Measurements from ENCODE around the gene MYO1B. TPM values are rescaled to one million over a fixed set of nuclear protein-coding genes. Genes with fewer than 3 reads are reported as not detected.

MYO1B gene
- total RNA-seq = 74.9 TPM

- intact Hi-C loops (cut with DNase I) = loop anchor here (5.0 kb wide), 1 partner anchor 257 kb away; no protein-coding TSS in a partner anchor
- DNase-seq (ENCODE audit: low spot score) = peak; percentile 77
- peak; percentile 55 for ATAC-seq
Observed at GRCh38 chr2:191245046-191245868, at the start of gene MYO1B. Gene MYO1B (plus strand): TSS chr2:191245404. CDS start chr2:191276896, 31,492 bp downstream.

- DNase-seq (ENCODE audit: low spot score) (no peak), ATAC-seq (no peak)
- intact Hi-C loops (cut with DNase I) = no loop called here
Observed at GRCh38 chr2:191197096-191197495, 48.1 kb upstream of the MYO1B start.

DNA sequence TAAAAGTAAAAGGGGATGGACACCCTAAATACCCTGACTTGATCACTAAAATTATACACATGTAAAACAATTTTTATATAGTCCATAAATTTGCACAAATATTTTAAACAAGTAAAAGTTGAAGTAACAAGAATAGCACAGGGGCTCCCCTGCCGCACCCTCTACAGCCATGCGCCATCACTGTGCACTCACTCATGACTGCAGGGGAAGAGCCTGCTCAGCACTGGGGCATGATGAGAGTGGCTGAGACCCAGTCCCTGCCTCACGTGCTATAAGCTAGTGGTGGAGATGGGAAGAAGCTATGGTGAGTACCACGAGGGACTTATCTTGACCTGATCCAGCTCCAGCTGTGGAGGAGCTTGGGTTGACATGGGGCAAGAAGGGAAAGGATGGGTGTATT lies 46.9 kb upstream of the MYO1B start:
- ATAC-seq = peak; percentile 20
- intact Hi-C loops (cut with DNase I) = no loop called here
- no peak for DNase-seq (ENCODE audit: low spot score)

GRCh38 chr2:191199929-191200512 lies 45.2 kb upstream of the MYO1B start:
- intact Hi-C loops (cut with DNase I) = no loop called here
- ATAC-seq = no peak
- no peak for DNase-seq (ENCODE audit: low spot score)

DNA sequence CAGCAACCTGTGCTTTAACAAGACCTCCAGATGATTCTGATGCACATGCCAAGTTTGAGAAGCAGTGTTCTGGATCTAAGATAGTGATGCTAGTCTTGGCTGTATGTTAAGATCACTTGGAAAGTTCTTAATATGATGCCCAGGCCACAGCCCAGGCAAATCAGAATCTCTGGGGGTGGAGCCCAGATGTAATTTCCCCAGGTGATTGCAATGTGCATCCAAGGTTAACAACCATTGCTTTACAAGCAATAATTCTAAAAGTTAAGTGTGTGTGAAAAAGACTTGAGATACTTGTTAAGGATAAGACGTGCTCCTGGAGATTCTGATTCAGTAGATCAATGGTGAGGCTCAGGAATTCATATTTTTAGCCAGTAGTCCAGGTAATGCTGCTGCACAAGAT lies 44.3 kb upstream of the MYO1B start:
- ATAC-seq (no peak), DNase-seq (ENCODE audit: low spot score) (no peak)
- intact Hi-C loops (cut with DNase I) = no loop called here

DNA sequence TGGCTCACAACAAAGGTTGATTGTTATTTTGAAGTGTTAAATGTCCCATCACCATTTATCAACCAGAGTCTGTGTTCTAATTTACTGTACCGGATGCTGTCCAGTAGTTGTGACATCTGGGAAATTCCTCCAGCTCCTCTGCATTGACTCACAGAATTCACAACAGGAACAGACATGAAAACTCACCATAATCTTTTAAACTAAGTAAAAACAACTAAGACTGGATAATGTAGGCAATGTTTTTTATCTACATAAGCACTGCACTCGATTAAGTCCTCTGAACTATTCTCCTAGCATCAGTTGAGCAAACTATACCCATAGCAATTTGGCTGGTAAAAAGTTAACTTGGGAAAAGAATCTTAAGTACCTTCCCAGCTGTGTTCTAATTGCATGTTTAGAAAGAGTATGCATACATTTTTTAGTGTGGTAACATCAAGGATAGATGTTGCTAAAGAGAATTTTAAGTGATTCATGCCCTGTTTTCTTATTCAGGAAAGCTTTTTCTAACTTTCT lies 42.9 kb upstream of the MYO1B start:
- ATAC-seq (no peak), DNase-seq (ENCODE audit: low spot score) (no peak)
- intact Hi-C loops (cut with DNase I) = no loop called here

DNA sequence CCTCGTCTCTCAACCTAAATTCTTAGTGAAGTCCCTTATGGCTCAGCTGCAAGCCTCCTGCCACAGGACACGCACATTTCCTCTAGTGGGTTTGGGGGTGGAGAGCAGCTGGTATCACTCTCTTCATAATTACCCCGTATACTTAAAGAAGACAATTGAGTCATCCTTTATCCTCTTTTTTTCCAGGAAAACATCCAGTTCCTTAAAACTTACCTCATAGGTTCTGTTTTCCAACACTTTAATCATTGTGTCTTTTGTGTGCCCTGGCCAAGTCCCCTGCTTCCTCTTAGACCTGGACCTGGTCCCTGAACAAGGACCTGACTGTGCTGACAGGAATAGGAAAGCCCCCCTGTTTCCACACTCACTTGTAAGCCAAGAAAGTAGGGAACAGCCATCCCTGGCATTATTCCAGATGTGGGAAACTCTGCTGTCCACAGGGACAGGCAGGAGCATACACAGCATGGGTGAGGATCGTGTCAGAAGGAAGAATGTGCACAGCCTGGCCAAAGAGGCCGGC lies 42.3 kb upstream of the MYO1B start:
- ATAC-seq = no peak
- DNase-seq (ENCODE audit: low spot score) = no peak
- intact Hi-C loops (cut with DNase I) = no loop called here

GRCh38 chr2:191204433-191204832 lies 40.8 kb upstream of the MYO1B start:
- intact Hi-C loops (cut with DNase I) = no loop called here

DNA sequence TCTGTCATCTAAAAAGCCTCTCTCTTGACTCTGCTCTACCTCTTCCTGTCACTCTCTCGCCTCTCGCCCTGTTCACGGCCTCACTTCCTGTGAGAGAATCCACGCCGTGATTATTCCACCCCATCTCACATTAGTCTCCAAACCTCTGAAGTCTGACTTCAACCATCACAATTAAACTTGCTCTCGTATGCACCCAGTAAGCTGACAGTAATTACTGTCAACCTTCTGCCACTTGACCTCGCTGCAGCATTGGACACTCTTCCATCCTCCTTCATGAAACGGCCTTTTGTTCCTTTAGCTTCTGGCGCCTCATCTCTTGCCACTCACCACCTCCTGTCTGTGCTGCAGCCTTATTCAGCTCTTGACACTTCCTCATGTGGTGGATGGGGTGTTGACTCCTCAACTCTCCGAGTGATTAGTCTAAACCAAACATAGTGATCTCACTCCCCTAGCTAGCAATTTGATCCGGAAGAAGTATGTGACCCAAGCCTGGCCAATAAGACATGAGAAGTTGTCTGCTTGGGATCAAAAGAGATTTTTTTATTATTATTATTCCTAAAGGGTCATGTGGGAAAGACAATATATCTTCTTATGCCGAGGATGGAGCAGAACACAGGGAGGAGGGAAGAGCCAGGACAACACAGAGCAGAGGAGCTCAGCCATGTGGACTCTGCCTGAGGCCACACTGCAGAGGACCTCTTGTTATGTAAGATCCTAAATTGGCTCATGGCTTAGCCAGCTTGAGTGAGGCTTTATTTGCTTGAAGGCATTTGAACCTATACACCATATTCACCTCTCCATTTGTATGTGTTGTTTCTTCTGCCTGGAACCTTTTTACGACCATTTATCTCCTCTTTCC lies 38.4 kb upstream of the MYO1B start:
- ATAC-seq (no peak), DNase-seq (ENCODE audit: low spot score) (no peak)
- intact Hi-C loops (cut with DNase I) = no loop called here

More at GRCh38 chr2:191204433-191204832, 40.8 kb upstream of the MYO1B start:
- ATAC-seq (no peak), DNase-seq (ENCODE audit: low spot score) (no peak)

GRCh38 chr2:191209340-191209739 lies 35.9 kb upstream of the MYO1B start:
- ATAC-seq = no peak
- DNase-seq (ENCODE audit: low spot score) = no peak
- intact Hi-C loops (cut with DNase I) = no loop called here

DNA sequence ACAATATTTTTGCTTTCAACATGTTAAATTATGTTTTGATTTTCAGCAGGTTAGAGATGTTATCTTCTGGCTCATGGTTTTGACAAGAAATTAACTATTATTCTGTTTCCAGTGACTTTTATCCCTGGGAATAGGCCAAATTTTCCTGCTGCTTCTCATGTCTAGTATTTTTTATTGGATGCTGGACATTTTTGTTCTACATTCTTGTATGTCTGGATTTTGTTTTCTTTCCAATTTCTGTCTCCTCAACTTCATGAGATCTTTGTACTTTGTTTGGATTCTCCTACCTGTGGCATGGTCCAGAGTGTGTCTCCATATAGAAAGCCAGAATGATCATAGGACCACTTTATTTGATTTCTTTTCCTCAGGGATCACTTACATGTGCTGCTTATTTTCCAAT lies 33.1 kb upstream of the MYO1B start:
- intact Hi-C loops (cut with DNase I) = no loop called here
- no peak for ATAC-seq
- DNase-seq (ENCODE audit: low spot score) = no peak

DNA sequence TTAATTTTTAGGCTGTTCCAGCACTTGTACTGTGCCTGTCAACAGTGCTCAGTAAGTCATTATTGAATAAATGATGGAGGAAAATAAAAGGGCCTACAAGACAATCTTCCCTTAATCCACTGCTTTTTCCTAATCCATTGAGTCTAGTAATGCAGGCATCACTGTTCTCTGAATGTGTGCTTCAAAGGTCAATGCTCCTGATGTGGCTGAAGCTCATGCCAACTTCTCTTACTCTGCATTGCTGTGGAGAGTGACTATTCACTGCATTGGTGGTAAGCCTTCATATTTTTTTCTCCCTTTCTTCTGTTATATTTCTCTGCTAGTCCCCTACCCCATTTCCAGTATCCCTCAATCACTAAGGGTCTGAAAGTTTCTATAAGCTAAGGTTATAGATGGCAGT lies 31.9 kb upstream of the MYO1B start:
- intact Hi-C loops (cut with DNase I) = no loop called here
- DNase-seq (ENCODE audit: low spot score) (no peak), ATAC-seq (no peak)

GRCh38 chr2:191215230-191215629 lies 30.0 kb upstream of the MYO1B start:
- DNase-seq (ENCODE audit: low spot score) (no peak), ATAC-seq (no peak)
- intact Hi-C loops (cut with DNase I) = no loop called here

DNA sequence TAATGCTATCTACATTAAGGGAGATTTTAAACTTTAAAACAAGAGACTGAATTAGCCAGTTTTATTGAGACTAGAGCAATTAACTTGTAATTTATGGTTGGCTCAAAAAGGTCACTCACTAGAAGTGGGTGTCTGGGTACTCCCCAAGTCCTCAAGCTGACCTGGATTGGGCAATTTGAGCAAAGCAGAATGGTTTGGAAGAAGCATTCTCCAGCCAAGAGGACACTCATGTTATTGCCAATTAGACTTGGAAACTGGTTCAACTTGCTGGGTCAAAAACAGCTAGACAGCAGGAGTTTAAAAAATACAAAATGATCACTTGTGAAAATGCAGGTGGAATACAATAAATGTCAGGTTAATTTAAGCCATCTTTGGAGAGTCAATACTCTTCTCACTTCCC lies 29.5 kb upstream of the MYO1B start:
- ATAC-seq = peak; percentile 57
- no peak for DNase-seq (ENCODE audit: low spot score)
- intact Hi-C loops (cut with DNase I) = no loop called here

DNA sequence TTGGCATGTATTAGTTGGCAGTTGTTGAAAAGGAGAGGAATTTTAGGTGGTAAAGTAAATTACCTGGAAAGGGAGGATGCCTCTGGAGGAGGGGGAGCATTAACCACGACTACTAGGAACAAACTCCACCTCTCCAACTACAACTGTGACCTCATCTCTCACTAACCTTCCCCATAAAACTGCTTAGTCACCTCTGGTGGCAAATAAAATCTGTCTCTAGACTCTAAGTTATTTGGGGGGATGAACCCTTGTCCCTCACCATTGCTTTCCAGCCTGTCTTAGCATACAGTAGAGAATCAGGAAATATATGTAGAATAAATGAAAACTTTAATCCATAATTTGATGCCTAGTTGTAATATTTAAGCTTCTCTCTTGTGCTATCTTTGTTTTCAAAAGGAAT lies 27.6 kb upstream of the MYO1B start:
- intact Hi-C loops (cut with DNase I) = no loop called here
- ATAC-seq (no peak), DNase-seq (ENCODE audit: low spot score) (no peak)

DNA sequence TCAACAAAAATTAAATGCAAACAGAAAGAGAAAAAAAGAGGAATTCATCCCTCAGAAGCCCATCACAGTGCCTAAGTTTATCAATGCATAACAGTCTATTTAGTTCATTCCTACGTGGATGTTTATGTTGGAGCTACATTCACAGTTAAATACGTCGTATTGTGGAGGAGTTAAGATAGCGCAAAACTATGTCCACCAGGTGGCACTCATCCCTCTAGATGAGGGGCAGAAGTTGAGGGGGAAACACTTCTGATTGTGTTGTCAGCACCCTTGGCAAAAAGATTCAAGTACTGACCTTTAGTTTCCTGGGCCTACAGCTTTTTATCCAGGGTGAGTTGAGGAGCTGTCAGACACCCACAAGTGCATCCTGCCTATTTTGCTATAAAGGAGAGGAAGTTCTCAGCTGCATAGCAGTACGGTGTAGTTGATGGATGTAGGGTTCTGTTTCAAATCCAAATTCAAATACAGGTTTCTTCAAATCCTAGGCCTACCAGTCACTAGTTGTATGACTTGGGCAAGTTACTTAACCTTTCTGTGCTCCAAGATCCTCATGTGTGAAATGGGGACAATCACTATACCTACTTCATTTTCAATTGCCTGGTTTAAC lies 26.8 kb upstream of the MYO1B start:
- DNase-seq (ENCODE audit: low spot score) (no peak), ATAC-seq (peak; percentile 38)
- intact Hi-C loops (cut with DNase I) = no loop called here

DNA sequence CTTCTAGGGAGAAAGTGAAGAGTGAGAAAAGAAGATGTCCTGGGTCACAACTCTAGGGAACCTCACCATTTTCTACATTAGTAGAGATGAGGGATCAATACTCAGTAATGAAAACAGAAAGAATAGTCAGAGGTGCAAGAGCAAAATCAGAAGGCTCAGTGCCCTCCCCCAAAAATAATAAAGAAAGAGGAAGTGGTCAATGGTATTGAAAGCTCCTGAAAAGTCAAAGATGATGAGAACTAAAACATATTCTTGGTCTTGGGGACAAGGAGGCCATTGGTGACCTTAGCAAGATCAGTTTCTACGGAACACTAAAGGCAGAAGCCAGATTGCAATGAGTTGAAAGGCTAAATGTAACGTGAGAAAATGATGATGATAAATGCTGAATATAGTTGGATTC lies 24.5 kb upstream of the MYO1B start:
- intact Hi-C loops (cut with DNase I) = no loop called here
- no peak for ATAC-seq
- DNase-seq (ENCODE audit: low spot score) = no peak

- ATAC-seq (no peak), DNase-seq (ENCODE audit: low spot score) (no peak)
- intact Hi-C loops (cut with DNase I) = no loop called here
Observed at GRCh38 chr2:191221666-191222065, 23.5 kb upstream of the MYO1B start.

DNA sequence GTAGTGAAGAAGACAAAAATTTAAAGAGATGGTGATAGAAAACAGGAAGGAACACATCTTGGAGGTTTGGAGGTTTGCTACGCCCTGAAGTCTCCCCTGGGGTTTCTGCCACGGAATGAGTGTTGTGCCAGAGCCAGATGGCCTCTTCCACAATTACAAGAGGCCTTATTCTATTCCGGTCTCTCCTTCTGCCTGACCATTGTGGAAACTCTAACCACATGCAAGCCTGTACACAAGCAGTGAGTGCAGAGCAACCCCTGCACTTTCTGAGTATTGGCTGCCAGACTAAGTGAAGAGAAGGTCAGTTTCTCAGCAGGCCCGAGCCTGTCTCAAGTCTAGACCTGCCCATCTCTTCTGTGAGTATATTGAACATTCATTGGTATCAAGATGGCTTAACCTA lies 22.7 kb upstream of the MYO1B start:
- peak; percentile 90 for ATAC-seq
- intact Hi-C loops (cut with DNase I) = no loop called here

More for the DNA sequence above, 22.7 kb upstream of the MYO1B start:
- no peak for DNase-seq (ENCODE audit: low spot score)

Measured in sciatic nerve (tissue), 2 donors.